Ishikawa (cell line): ENCODE measurements around the gene ANXA10.

ENCODE experiments used
- CEBPB ChIP-seq: IDR thresholded peaks from 2 replicates; pipeline ENCODE4 v1.6.1; 2012
- CREB1 ChIP-seq: IDR thresholded peaks from 2 replicates; pipeline ENCODE4 v1.6.1; 2012; ENCODE audit warnings: low read depth
- EGR1 ChIP-seq: IDR thresholded peaks from 2 replicates; pipeline ENCODE4 v1.6.1; 2012
- EP300 ChIP-seq: IDR thresholded peaks from 2 replicates; pipeline ENCODE4 v1.6.1; 2012; ENCODE audit warnings: borderline replicate concordance
- FOXM1 ChIP-seq: IDR thresholded peaks from 2 replicates; pipeline ENCODE4 v1.6.1; 2012; ENCODE audit warnings: low read depth, borderline replicate concordance
- MAX ChIP-seq: IDR thresholded peaks from 2 replicates; pipeline ENCODE4 v1.6.1; 2012
- NFIC ChIP-seq: IDR thresholded peaks from 2 replicates; pipeline ENCODE4 v1.6.1; 2012
- RAD21 ChIP-seq: IDR thresholded peaks from 2 replicates; pipeline ENCODE4 v1.6.1; 2012; ENCODE audit warnings: low read depth
- REST ChIP-seq: IDR thresholded peaks from 2 replicates; pipeline ENCODE4 v1.6.1; 2012; ENCODE audit warnings: low read depth, mild to moderate bottlenecking
- TAF1 ChIP-seq: IDR thresholded peaks from 2 replicates; pipeline ENCODE4 v1.6.1; 2012; ENCODE audit warnings: low read depth, mild to moderate bottlenecking
- TCF12 ChIP-seq: IDR thresholded peaks from 2 replicates; pipeline ENCODE4 v1.6.1; 2012; ENCODE audit warnings: low read depth
- TEAD4 ChIP-seq: IDR thresholded peaks from 2 replicates; pipeline ENCODE4 v1.6.1; 2012
- USF1 ChIP-seq: IDR thresholded peaks from 2 replicates; pipeline ENCODE4 v1.6.1; 2012
- YY1 ChIP-seq: IDR thresholded peaks from 2 replicates; pipeline ENCODE4 v1.6.1; 2012; ENCODE audit warnings: low read depth
- ZBTB7A ChIP-seq: IDR thresholded peaks from 2 replicates; pipeline ENCODE4 v1.6.1; 2012; ENCODE audit warnings: low read depth

The ANXA10 gene

GRCh38 chr4:168162604-168163003, 70.3 kb downstream of the ANXA10 start:
- TF ChIP-seq TAF1 (no peak), FOXM1 (no peak), EP300 (no peak), YY1 (no peak), CREB1 (no peak), REST (no peak), USF1 (no peak), TEAD4 (no peak), NFIC (no peak), TCF12 (no peak), EGR1 (no peak), RAD21 (no peak), ZBTB7A (no peak)

GRCh38 chr4:168163106-168163505, 70.8 kb downstream of the ANXA10 start:
- no peak for TF ChIP-seq ZBTB7A
- TF ChIP-seq TCF12: no peak
- no peak for TF ChIP-seq MAX
- TF ChIP-seq NFIC: no peak
- no peak for TF ChIP-seq CREB1
- no peak for TF ChIP-seq RAD21
- no peak for TF ChIP-seq REST
- TF ChIP-seq TAF1: no peak

GRCh38 chr4:168164045-168164444, 71.7 kb downstream of the ANXA10 start:
- no peak for TF ChIP-seq CEBPB
- TF ChIP-seq MAX: no peak
- TF ChIP-seq USF1: no peak
- TF ChIP-seq EGR1: no peak
- no peak for TF ChIP-seq EP300
- no peak for TF ChIP-seq TAF1
- no peak for TF ChIP-seq NFIC
- TF ChIP-seq CREB1: no peak
- no peak for TF ChIP-seq RAD21
- TF ChIP-seq ZBTB7A: no peak
- TF ChIP-seq TEAD4: no peak
- no peak for TF ChIP-seq REST
- TF ChIP-seq FOXM1: no peak
- no peak for TF ChIP-seq YY1
- no peak for TF ChIP-seq TCF12

- no peak for TF ChIP-seq TAF1
Observed at GRCh38 chr4:168164915-168165548, 72.7 kb downstream of the ANXA10 start.

- TF ChIP-seq NFIC: no peak
- TF ChIP-seq TEAD4: no peak
- TF ChIP-seq MAX: no peak
- TF ChIP-seq EGR1: no peak
- no peak for TF ChIP-seq USF1
- TF ChIP-seq REST: no peak
- TF ChIP-seq YY1: no peak
- no peak for TF ChIP-seq TAF1
- TF ChIP-seq TCF12: no peak
- no peak for TF ChIP-seq RAD21
Observed at GRCh38 chr4:168167714-168168284, 75.5 kb downstream of the ANXA10 start.
